HEK293T (cell line): ENCODE measurements around the gene AHCY.
"Not testable (repeated sequence)": the region's sequence is repeated elsewhere in the genome, so short reads cannot be mapped to it uniquely, and the experiment has no call there.

ENCODE experiments used
- BHLHE40 ChIP-seq: fragments of 450-650 bp; IDR thresholded peaks from 2 replicates; pipeline ENCODE4 v1.6.1; 2016; ENCODE audit warnings: mild to moderate bottlenecking, moderate library complexity, borderline replicate concordance
- CTBP1 ChIP-seq: fragments of 450-650 bp; IDR thresholded peaks from 2 replicates; pipeline ENCODE4 v1.6.1; 2016; ENCODE audit warnings: borderline replicate concordance
- ELF4 ChIP-seq: fragments of 450-650 bp; IDR thresholded peaks from 2 replicates; pipeline ENCODE4 v1.6.1; 2017; ENCODE audit warnings: antibody characterized with exemption
- FOXA1 ChIP-seq: fragments of 450-650 bp; IDR thresholded peaks from 2 replicates; pipeline ENCODE4 v1.6.1; 2016; ENCODE audit warnings: mild to moderate bottlenecking
- FOXK2 ChIP-seq: fragments of 450-650 bp; IDR thresholded peaks from 2 replicates; pipeline ENCODE4 v1.6.1; 2016; ENCODE audit warnings: mild to moderate bottlenecking
- FOXM1 ChIP-seq: fragments of 450-650 bp; IDR thresholded peaks from 2 replicates; pipeline ENCODE4 v1.6.1; 2017; ENCODE audit warnings: mild to moderate bottlenecking, borderline replicate concordance
- HDGF ChIP-seq: fragments of 450-650 bp; IDR thresholded peaks from 2 replicates; pipeline ENCODE4 v1.6.1; 2017; ENCODE audit warnings: antibody characterized with exemption, borderline replicate concordance
- LEF1 ChIP-seq: fragments of 450-650 bp; IDR thresholded peaks from 2 replicates; pipeline ENCODE4 v1.6.1; 2017; ENCODE audit warnings: mild to moderate bottlenecking, borderline replicate concordance
- NFRKB ChIP-seq: fragments of 450-650 bp; IDR thresholded peaks from 2 replicates; pipeline ENCODE4 v1.6.1; 2016; ENCODE audit warnings: mild to moderate bottlenecking, moderate library complexity
- SP1 ChIP-seq: fragments of 450-650 bp; IDR thresholded peaks from 2 replicates; pipeline ENCODE4 v1.6.1; 2017
- SUZ12 ChIP-seq: fragments of 450-650 bp; IDR thresholded peaks from 2 replicates; pipeline ENCODE4 v1.6.1; 2016; ENCODE audit warnings: mild to moderate bottlenecking
- TARDBP ChIP-seq: fragments of 450-650 bp; IDR thresholded peaks from 2 replicates; pipeline ENCODE4 v1.6.1; 2016
- ZNF384 ChIP-seq: fragments of 450-650 bp; IDR thresholded peaks from 2 replicates; pipeline ENCODE4 v1.6.1; 2016
- TF ChIP-seq, protein P1 (sequence below): fragments of 450-650 bp; IDR thresholded peaks from 2 replicates; pipeline ENCODE4 v1.6.1; 2016

GRCh38 chr20:34341199-34341598 is 38.0 kb upstream of the AHCY start:
- TF ChIP-seq, protein P1, sequence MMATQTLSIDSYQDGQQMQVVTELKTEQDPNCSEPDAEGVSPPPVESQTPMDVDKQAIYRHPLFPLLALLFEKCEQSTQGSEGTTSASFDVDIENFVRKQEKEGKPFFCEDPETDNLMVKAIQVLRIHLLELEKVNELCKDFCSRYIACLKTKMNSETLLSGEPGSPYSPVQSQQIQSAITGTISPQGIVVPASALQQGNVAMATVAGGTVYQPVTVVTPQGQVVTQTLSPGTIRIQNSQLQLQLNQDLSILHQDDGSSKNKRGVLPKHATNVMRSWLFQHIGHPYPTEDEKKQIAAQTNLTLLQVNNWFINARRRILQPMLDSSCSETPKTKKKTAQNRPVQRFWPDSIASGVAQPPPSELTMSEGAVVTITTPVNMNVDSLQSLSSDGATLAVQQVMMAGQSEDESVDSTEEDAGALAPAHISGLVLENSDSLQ: not testable (repeated sequence)
- TF ChIP-seq FOXK2, HDGF, SP1, FOXM1, ELF4, CTBP1, SUZ12, FOXA1, ZNF384, NFRKB, LEF1, TARDBP, BHLHE40: not testable (repeated sequence)
